HG02571 (cell line): ENCODE results near the gene ASMT.
"Not testable (repeated sequence)": the region's sequence is repeated elsewhere in the genome, so short reads cannot be mapped to it uniquely, and the experiment has no call there.

Experiments
- ATAC-seq: cut with Tn5 transposase; IDR thresholded peaks from one replicate; pipeline ENCODE4 v1.9.1; 2021; ENCODE audit warnings: mild to moderate bottlenecking, moderate library complexity; ENCODE audit not compliant: unreplicated experiment

The ASMT gene

GRCh38 chrX:1597345-1598020 lies 17.4 kb upstream of the ASMT start:
- ATAC-seq: no peak

DNA sequence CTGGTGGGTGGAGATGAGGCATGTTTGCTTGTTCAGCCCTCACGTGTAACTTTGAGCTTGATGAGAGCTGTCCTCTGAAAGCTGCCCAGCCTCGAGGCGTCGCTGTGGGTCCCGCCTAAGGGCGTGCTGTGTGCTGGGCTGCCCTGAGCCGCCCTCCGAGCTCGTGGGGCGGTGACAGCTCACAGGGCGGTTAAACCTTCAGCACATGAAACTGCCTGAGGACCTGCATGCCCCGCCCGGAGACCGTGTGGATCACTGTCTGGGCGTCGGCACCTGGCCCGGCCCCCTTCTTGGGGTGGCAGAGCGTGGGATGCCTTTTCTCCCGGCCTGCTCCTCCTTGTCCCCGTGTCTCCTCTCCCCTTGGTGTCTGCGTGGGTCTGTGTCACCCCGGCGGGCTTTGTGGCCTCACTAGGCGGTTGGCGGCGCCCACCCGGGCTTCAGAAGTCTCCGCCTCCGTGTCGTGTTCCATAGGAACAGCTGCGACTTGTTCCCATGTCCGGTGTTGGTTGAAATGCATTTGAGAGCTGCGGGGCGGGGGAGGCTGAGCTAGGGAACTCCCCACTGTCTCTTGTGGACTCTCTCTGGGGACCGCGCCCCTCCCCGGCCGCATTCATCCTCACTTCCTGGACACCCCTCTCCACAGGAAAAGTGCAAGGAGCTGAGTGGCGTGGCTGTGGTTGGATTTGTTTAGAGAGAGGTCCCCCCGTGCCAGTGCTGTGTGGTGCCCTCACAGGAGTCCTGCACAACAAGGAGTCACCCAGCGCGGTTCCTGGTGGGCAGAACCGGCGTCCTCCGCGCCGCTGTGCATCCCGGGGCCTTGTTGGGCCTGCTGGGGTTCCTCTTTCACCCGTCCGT lies 16.6 kb upstream of the ASMT start:
- ATAC-seq: no peak

DNA sequence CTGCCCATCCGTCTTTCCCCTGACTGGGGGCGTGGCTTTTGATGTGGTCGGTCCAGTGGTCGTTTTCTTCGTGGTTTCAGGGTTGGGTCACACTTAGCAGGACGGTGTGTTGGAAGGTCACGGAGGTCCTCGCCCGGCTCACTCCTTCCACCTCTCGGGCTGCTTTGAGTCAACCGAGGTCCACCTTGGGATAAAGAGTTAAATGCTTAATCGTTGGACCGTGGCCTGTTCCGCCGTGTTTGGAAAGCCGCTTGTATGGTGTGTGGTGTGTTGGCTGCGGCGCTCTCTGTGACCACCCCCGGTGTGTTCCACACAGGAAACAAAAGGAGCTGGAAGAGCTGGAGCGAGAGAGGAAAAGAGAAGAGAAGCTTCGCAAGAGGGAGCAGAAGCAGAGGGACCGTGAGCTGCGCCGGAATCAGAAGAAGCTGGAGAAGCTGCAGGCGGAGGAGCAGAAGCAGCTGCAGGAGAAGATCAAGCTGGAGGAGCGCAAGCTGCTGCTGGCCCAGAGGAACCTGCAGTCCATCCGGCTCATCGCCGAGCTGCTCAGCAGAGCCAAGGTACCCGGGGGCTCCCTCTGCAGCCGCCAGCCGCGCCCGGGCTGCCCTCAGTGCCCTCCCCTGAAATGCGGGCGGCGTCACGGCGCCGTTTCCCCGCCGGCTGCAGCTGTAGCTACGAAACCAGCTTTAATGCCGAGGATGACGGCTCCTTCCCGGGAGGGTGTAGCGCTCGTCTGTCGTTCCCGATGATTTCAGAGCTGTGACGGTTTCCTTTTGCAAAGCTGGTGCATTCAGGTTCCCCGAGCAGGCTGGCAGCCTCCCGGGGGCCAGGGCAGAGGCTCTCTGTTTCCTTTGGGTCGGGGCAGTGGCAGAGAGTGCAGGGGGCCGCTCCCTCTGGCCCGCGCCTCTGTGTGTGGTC lies 15.7 kb upstream of the ASMT start:
- no peak for ATAC-seq

- ATAC-seq: no peak
These were observed 15.0 kb upstream of the ASMT start for GRCh38 chrX:1599791-1600405.

DNA sequence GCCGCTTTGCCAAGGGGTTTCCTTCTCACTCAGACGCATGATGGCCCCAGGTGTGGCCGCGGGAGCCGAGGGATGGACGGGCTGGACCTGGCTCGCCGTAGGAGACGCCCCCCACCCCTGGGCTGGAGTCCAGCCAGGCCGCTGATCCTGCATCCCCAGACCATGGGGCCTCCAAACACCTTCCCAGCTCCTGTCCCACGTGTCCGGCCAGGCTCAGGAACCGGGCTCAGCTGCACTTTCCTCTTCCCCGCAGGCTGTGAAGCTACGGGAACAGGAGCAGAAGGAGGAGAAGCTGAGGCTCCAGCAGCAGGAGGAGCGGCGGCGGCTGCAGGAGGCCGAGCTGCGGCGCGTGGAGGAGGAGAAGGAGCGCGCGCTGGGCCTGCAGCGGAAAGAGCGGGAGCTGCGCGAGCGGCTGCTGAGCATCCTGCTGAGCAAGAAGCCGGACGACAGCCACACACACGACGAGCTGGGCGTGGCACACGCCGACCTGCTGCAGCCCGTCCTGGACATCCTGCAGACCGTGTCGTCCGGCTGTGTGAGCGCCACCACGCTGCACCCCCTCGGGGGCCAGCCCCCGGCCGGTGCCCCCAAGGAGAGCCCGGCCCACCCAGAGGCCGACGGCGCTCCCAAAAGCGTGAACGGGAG lies 14.3 kb upstream of the ASMT start:
- no peak for ATAC-seq

DNA sequence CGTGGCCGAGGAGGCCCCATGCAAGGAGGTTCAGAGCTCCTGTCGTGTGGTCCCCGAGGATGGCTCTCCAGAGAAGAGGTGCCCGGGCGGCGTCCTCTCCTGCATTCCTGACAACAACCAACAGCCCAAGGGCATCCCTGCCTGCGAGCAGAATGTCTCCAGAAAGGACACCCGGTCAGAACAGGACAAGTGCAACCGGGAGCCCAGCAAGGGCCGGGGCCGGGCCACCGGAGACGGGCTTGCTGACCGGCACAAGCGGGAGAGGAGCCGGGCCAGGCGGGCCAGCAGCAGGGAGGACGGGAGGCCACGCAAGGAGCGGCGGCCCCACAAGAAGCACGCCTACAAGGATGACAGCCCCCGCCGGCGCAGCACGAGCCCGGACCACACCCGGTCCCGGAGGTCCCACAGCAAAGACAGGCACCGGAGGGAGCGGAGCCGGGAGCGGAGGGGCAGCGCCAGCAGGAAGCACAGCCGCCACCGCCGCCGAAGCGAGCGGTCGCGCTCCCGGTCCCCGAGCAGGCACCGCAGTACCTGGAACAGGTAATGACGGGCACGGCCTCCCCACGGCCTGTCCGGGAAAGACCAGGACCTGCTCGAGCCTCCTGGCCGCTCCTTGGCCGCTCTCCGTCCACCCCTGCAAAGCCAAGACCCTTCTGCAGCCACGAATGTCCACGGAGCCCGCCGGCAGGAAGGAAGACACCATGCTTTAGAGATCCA lies 13.7 kb upstream of the ASMT start:
- ATAC-seq: no peak

GRCh38 chrX:1601768-1602085 lies 13.1 kb upstream of the ASMT start:
- ATAC-seq: no peak

GRCh38 chrX:1602299-1602698 lies 12.6 kb upstream of the ASMT start:
- ATAC-seq: no peak

DNA sequence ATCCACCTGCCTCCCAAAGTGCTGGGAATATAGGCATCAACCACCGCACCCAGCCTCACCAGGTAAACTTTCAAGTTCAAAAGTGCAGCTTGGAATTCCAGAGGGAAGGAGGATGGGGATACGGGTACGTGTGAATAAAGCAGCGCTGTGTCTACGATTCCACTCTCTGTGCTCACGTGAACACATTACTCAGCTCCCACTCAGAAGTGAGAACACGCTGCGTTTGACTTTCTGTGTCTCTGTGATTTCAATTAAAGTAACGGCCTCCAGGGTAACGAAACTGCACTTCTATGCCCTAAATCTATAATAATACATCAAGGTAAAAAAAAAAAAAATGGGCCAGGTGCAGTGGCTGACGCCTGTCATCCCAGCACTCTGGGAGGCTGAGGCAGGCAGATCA lies 8.4 kb upstream of the ASMT start:
- ATAC-seq: no peak

- ATAC-seq: no peak
These were observed 5.5 kb upstream of the ASMT start for GRCh38 chrX:1609311-1609710.

DNA sequence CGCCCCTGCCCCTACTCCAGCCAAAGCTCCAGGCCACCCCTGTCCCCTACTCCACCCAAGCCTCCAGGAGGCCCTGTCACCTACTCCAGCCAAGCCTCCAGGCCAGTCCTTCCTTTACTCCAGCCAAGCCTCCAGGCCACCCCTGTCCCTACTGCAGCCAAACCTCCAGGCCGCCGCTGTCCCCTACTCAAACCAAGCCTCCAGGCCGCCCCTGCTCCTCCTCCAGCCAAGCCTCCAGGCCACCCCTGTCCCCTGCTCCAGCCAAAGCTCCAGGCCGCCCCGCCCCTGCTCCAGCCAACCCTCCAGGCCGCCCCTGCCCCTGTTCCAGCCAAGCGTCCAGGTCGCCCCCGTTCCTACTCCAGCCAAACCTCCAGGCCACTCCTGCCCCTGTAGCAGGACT lies 5.1 kb upstream of the ASMT start:
- no peak for ATAC-seq

DNA sequence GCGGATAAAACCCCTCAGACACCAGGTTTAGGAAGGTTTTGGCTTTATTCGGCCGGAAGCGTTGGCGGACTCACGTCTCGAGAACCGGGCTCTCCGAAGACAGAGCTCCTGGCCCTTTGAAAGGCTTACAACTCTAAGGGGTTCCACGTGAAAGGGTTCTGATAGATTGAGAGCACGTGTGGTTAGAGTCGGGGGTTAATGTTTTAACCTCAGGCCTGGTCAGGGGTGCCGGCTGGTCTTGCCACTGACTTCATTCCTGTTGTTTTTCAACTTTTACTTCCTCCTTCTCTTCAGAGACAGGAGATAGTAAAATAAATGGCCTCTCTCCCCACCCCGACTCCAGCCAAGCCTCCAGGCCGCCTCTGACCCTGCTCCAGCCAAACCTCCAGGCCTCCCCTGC lies 4.7 kb upstream of the ASMT start:
- ATAC-seq: no peak

DNA sequence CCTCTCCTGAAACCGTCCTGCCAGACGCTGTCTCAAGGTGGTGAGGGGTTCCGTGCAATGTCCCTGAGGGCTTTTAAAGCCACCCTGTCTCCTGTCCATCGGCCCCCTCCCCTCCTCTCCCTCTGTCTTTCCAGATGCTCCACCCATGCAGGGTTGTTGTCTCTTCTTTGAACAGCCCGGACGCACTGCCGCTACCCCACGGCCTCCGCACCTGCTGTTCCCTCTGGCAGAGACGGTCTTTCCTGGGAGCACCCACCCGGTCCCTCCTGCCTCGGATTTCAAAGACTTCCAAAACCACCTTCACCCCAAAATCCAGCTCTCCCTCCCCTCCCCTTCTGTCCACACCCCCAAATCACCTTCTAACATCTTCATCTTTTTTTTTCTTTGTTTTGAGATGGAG lies 4.1 kb upstream of the ASMT start:
- ATAC-seq: no peak

DNA sequence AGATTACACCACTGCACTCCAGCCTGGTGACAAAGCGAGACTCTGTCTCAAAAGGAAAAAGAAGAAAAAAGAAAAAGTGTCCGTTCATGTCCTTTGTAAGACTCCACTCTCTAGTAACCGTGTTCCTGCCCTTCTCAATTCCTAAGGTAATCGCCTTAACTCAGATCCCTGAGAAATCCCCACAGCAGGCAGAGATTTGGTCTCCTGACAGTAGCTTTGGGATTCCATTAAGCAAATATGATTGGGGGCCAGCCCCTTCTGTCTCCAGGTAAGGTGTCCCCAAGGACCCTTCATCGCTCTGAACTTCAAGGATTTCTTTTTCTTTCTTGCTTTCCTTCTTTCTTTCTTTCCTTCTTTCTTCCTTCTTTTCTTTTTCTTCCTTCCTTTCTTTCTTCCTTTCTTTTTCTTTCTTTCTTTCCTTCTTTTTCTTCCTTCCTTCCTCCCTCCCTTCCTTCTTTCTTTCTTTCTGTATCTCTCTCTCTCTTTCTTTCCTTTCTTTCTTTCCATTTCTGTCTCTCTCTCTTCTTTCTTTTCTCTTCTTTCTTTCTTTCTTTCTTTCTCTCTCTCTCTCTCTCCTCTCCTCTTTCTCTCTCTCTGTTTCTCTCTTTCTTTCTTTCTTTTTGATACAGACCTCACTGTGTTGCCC lies 2.1 kb upstream of the ASMT start:
- ATAC-seq: no peak

- ATAC-seq: no peak
These were observed 3.8 kb downstream of the ASMT start for GRCh38 chrX:1618689-1619088.

DNA sequence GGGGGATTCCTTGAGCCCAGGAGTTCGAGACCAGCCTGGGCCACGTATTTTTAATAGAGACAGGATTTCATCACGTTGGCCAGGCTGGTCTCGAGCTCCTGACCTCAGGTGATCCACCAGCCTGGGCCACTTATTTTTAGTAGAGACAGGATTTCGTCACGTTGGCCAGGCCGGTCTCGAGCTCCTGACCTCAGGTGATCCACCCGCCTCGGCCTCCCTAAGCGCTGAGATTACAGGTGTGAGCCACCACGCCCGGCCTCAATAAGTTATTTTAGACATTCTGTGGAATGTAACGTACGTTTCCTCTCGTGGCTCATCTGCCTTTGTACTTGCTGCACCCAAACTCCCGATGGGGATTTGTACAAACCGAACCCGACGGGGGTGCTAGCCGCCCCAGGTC lies 8.8 kb downstream of the ASMT start:
- no peak for ATAC-seq

DNA sequence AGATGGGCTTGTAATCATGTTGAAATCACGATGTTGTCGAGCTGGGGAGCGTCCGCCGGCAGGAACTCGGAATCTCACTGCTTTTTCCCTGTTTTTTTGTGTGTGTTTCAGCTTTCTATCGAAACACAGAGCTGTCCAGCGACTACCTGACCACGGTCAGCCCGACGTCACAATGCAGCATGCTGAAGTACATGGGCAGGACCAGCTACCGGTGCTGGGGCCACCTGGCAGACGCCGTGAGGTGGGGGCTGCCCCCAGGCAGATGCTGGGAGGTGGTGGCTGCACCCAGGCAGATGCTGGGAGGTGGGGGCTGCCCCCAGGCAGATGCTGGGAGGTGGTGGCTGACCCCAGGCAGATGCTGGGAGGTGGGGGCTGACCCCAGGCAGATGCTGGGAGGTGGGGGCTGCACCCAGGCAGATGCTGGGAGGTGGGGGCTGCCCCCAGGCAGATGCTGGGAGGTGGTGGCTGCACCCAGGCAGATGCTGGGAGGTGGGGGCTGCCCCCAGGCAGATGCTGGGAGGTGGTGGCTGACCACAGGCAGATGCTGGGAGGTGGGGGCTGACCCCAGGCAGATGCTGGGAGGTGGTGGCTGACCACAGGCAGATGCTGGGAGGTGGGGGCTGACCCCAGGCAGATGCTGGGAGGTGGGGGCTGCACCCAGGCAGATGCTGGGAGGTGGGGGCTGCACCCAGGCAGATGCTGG lies 9.4 kb downstream of the ASMT start:
- not testable (repeated sequence) for ATAC-seq

- not testable (repeated sequence) for ATAC-seq
These were observed 10.0 kb downstream of the ASMT start for GRCh38 chrX:1624861-1625215.

DNA sequence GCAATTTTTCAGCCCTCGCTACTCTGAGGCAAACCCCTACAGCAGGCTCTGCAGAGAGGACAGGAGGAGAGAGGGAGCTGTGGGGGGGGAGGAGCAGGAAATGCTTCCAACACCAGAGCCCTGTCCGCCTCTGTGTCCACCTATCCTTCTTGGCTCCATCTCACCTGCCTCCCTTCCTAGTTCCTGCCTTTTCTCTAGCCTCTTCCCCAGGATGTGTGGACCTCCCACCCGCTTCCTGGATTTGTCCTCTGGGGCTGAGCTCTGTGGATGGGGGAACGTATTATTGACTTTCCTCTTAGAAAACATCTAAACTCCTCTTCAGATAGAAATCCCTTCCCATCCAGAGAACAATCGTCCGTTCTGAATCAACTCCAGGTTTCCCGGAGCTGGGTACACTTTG lies 14.4 kb downstream of the ASMT start:
- no peak for ATAC-seq
